Activated CD8-positive, alpha-beta T cell treated with anti-CD3 and anti-CD28 coated beads for 36 hours (primary cell): ENCODE data around the gene MRPS18C. TPM values are rescaled to one million over a fixed set of nuclear protein-coding genes. Genes with fewer than 3 reads are reported as not detected.
A peak's percentile ranks its signal among the peaks of the same experiment; 100 is the strongest.

Experiments used
- ATAC-seq: fragments of 200-7000 bp; cut with Tn5 transposase; one replicate; pipeline ENCODE4 v1.10.0; 2021; ENCODE audit warnings: mild to moderate bottlenecking, moderate library complexity
- CTCF ChIA-PET: fragments of 350-600 bp; sonication (Branson Sonifier 250); formaldehyde crosslinking; loops from one replicate; lab custom pipeline; 2021; ENCODE audit warnings: antibody characterized with exemption; lab: Charles Lee
- POLR2A ChIA-PET: fragments of 350-600 bp; sonication (Branson Sonifier 250); formaldehyde crosslinking; loops from one replicate; lab custom pipeline; 2021; ENCODE audit warnings: antibody characterized with exemption; lab: Charles Lee
- DNase-seq: peaks from one replicate; pipeline ENCODE4 v3.0.0-alpha.2; 2020
- H3K27ac Mint-ChIP-seq: one replicate; pipeline ENCODE4 v1.8.0; 2021; ENCODE audit warnings: mild to moderate bottlenecking, mixed read lengths
- H3K27me3 Mint-ChIP-seq: one replicate; pipeline ENCODE4 v1.8.0; 2021; ENCODE audit warnings: mixed read lengths
- H3K36me3 Mint-ChIP-seq: one replicate; pipeline ENCODE4 v1.8.0; 2021; ENCODE audit warnings: low read depth, mixed read lengths
- H3K4me1 Mint-ChIP-seq: one replicate; pipeline ENCODE4 v1.8.0; 2021; ENCODE audit warnings: low read depth, mixed read lengths
- H3K4me3 Mint-ChIP-seq: one replicate; pipeline ENCODE4 v1.8.0; 2021; ENCODE audit warnings: mild to moderate bottlenecking, moderate library complexity, mixed read lengths
- H3K9me3 Mint-ChIP-seq: one replicate; pipeline ENCODE4 v1.8.0; 2021; ENCODE audit warnings: mixed read lengths
- intact Hi-C: fragments of 100-400 bp; cut with micrococcal nuclease; formaldehyde crosslinking; loops from one replicate; pipeline ENCODE4 v1.10.0; 2022
- total RNA-seq, 2 experiments: library from RNA; stranded (reverse); gene quantifications; one replicate each; pipeline ENCODE4 v1.2.3, GENCODE V29; 2021
- TF ChIP-seq, protein P1 (sequence below): fragments of 200-600 bp; IDR thresholded peaks from one replicate; pipeline ENCODE4 v1.8.0; 2022; ENCODE audit warnings: antibody characterized with exemption, mild to moderate bottlenecking

Gene MRPS18C
- total RNA-seq, 2 experiments from 2014 or later: 62.7 to 64.0 TPM

DNA sequence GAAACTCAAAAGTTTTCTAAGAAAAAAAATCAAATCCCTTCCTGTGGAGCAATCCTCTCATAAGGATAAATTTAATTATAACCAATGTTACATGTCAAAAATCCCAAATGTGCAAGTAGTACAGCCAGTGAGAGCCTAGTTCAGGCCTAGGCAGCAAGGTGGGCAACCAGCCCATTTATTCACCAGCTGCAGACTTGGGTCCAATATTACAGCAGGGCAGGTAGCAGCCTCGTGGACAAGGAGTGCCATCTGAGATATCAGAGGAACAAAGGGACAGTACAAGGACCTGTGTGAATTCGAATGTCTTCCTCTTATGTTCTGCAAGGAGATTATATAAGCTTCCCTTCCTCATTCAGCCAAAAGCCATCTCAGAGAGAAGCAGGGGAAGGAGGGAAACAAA, 6.8 kb upstream of the MRPS18C start:
- POLR2A ChIA-PET: no interaction called here
- CTCF ChIA-PET: no interaction called here
- Mint-ChIP-seq H3K9me3 (no peaks in the 10 kb centered on the region), H3K27ac (no peak overlapping the region), H3K36me3 (peaks cover 38% of the 10 kb centered on the region), H3K4me1 (peaks cover 26% of the 10 kb centered on the region), H3K27me3 (no peaks in the 10 kb centered on the region), H3K4me3 (no peak overlapping the region)
- ATAC-seq (no peak), DNase-seq (no peak)
- intact Hi-C loops: no loop called here
- TF ChIP-seq, protein P1, sequence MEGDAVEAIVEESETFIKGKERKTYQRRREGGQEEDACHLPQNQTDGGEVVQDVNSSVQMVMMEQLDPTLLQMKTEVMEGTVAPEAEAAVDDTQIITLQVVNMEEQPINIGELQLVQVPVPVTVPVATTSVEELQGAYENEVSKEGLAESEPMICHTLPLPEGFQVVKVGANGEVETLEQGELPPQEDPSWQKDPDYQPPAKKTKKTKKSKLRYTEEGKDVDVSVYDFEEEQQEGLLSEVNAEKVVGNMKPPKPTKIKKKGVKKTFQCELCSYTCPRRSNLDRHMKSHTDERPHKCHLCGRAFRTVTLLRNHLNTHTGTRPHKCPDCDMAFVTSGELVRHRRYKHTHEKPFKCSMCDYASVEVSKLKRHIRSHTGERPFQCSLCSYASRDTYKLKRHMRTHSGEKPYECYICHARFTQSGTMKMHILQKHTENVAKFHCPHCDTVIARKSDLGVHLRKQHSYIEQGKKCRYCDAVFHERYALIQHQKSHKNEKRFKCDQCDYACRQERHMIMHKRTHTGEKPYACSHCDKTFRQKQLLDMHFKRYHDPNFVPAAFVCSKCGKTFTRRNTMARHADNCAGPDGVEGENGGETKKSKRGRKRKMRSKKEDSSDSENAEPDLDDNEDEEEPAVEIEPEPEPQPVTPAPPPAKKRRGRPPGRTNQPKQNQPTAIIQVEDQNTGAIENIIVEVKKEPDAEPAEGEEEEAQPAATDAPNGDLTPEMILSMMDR: no peak

DNA sequence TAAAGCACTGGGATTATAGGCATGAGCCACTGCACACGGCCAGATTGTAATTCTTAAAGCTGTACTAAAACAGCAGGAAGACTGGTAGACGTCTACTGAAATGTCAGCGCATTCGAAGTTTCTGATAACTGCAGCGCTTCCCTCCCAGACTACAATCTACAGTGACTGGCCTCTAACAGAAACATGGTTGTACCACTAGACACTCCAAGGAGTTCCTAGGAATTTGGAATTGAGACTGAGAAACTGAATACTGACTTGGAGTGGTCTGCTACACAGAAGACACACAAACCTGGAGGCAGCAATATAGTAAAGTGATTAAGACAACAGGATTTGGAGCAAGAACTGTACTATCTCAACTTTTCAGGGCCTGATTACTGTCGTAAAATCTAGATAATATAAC, 1.2 kb upstream of the MRPS18C start:
- H3K9me3 Mint-ChIP-seq: no peaks in the 10 kb centered on the region
- intact Hi-C loops: loop anchor here (5.0 to 10.0 kb wide), 3 partner anchors 97 to 420 kb away; partner anchors contain the start of genes COPS4 and COQ2
- CTCF ChIA-PET: interaction anchor here (2.3 to 2.5 kb wide), 2 partner anchors 10 to 171 kb away, joined by 8 to 9 read pairs; partner anchors contain the start of gene COQ2

DNA sequence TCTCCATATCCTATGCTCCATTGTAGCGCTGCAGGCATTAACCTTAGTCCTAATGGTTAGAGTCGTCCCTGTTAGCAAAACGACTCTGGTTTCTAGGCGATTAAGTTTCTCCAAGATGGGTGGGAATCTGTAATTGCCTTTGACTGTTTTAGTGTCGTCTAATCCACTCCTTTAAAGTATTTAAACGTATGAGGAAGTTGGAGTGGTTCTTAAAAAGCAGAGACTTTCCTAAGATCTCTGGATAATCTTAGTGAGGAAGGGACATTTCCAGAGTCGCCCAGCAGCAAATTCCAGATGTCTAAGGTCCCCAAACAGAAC, 285 bp downstream of the MRPS18C start:
- peaks cover 55% of the 10 kb centered on the region for H3K36me3 Mint-ChIP-seq
- intact Hi-C loops: loop anchor here (5.0 to 10.0 kb wide), 3 partner anchors 99 to 421 kb away; partner anchors contain the start of genes COPS4 and COQ2
- POLR2A ChIA-PET: interaction anchor here (1.0 to 1.2 kb wide), 3 partner anchors 10 to 29 kb away, joined by 3 to 4 read pairs (median 3); partner anchors contain the start of gene ABRAXAS1

More for the DNA sequence above, 1.2 kb upstream of the MRPS18C start:
- DNase-seq (peak; percentile 13), ATAC-seq (no peak)
- POLR2A ChIA-PET: interaction anchor here (1.5 kb wide), 1 partner anchor 10 kb away, joined by 3 read pairs; no protein-coding TSS in a partner anchor
- peaks cover 50% of the 10 kb centered on the region for H3K4me1 Mint-ChIP-seq
- H3K4me3 Mint-ChIP-seq: peak overlapping the region; percentile 100
- peak overlapping the region; percentile 100 for H3K27ac Mint-ChIP-seq
- TF ChIP-seq, protein P1: no peak
- no peaks in the 10 kb centered on the region for H3K27me3 Mint-ChIP-seq
- peaks cover 60% of the 10 kb centered on the region for H3K36me3 Mint-ChIP-seq

DNA sequence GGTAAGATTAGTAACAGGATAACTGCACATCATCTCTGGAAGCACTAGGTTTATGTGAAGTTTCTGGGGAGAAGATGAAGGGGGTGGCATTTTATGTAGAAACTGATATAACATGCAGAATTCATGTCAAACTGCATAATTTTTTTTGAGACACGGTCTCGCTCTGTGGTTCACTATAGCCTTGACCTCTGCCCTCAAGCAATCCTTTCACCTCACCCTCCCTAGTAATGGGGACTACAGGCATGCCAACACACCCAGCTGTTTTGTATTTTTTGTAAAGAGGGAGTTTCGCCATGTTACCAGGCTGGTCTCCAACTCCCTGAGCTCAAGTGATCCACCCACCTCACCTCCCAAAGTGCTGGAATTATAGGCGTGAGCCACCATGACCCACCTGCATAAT, 17.6 kb downstream of the MRPS18C start:
- Mint-ChIP-seq H3K27ac (no peak overlapping the region), H3K9me3 (no peaks in the 10 kb centered on the region), H3K4me3 (no peak overlapping the region), H3K36me3 (peaks cover 24% of the 10 kb centered on the region), H3K27me3 (no peaks in the 10 kb centered on the region), H3K4me1 (peaks cover 8% of the 10 kb centered on the region)
- ChIA-PET POLR2A (interaction anchor here (1.2 kb wide), 1 partner anchor 18 kb away, joined by 4 read pairs; the partner anchor contains the start of genes HELQ and MRPS18C), CTCF (no interaction called here)
- ATAC-seq (no peak), DNase-seq (no peak)
- intact Hi-C loops: no loop called here
- TF ChIP-seq, protein P1: no peak

More for the DNA sequence above, 285 bp downstream of the MRPS18C start:
- DNase-seq: no peak
- ATAC-seq: no peak
- H3K27ac Mint-ChIP-seq: peak overlapping the region; percentile 100
- TF ChIP-seq, protein P1: no peak
- H3K4me1 Mint-ChIP-seq: peaks cover 47% of the 10 kb centered on the region
- no peaks in the 10 kb centered on the region for H3K27me3 Mint-ChIP-seq
- CTCF ChIA-PET: interaction anchor here (2.3 to 2.5 kb wide), 2 partner anchors 12 to 172 kb away, joined by 8 to 9 read pairs; partner anchors contain the start of gene COQ2
- no peaks in the 10 kb centered on the region for H3K9me3 Mint-ChIP-seq
- H3K4me3 Mint-ChIP-seq: peak overlapping the region; percentile 100

DNA sequence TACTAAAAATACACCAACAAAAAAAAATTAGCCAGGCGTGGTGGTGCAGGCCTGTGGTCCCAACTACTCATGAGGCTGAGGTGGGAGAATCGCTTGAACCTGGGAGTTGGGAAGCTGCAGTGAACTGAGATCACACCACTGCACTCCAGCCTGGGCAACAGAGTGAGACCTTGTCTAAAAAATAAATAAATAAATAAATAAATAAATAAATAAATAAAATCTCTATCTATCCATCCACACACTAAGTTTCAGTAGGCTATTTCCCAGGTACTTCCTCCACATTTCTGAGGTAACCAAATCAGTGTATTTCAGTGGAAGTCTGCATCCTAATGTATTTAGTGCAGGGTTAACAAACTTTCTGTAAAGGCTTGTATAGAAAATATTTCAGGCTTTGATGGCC, 18.1 kb downstream of the MRPS18C start:
- DNase-seq: no peak
- Mint-ChIP-seq H3K27me3 (no peaks in the 10 kb centered on the region), H3K9me3 (no peaks in the 10 kb centered on the region), H3K36me3 (peaks cover 23% of the 10 kb centered on the region), H3K4me1 (peaks cover 8% of the 10 kb centered on the region), H3K4me3 (no peak overlapping the region), H3K27ac (no peak overlapping the region)
- TF ChIP-seq, protein P1: no peak
- intact Hi-C loops: no loop called here
- ChIA-PET POLR2A (interaction anchor here (1.2 kb wide), 1 partner anchor 11 kb away, joined by 4 read pairs; the partner anchor contains the start of gene ABRAXAS1), CTCF (no interaction called here)
- no peak for ATAC-seq
